ENCODE data around the gene TRMO. TPM values are rescaled to one million over a fixed set of nuclear protein-coding genes. Genes with fewer than 3 reads are reported as not detected.

The TRMO gene
- total RNA-seq, 1 experiment from 2014 or later, result 15.8 TPM

DNA sequence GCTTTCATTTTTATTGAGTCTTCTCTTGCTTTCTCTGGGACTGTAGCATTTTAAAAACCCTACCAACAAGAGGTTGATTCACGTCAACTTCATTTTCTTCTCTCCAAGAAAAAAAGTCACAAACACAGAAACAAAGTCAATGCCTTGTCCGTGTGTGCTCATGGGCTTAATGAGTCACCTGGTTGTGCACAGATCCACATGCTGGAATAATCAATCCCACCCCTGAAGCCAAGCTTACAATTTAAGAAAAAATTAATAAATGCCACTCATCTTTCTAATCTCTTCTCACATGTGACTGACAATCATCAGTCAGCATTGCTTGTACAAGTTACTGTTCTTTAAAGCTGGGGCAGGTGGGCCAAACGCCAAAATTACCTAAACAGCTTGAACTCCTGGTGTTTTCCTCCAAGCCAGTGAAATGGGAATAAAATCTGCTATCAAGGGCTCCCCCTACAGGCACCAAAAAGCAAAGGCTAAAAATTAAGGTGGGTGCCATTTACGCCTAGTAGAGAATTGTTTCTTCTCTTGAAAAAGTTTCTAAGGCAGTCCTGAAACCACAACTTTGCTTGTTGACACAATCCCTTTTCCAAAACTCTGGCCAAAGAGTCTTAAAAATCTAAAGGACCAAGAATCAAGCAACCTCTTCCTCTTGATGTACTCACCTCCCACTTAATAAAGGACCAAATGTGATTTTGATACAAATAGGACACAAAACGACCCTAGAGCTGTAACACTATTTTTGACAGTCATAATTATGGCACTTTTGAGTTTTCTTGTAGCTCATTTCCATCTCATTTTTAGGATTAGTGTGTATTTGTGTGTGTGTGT, 21.3 kb downstream of the TRMO start:
- CTCF ChIA-PET, result interaction anchor here (0.6 to 0.9 kb wide), 8 partner anchors 12 to 196 kb away, joined by 3 to 9 read pairs (median 3); no protein-coding TSS in a partner anchor

DNA sequence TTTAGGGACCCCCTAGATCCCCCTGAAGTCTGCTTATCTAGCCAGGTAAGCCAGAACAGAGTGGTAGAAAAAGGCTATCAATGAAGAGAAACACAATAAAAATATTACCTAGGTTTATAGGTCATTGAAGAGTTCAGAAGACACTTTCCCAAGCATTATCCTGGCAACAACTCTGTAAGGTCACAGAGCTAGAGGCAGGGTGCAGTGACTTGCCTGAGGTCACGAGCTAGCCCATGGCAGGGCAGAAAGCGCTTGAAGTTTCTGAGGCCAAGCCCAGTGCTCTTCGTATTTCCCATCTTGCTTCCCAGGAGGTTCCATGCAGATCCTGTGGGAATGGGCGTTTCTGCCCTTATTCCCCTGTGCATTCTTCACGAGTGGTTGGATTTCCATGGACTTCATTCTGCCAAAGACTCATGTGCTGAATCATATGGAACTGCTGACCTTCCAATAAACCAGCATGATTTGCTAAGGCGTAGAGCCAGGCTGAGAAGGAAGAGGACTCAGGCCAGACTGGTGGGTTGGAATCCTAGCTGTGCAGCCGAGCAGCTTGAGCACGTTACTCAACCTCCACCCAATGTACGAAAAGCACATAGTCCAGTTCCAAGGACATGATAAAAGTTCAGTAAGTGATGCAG, 22.1 kb downstream of the TRMO start:
- Histone ChIP-seq H2AFZ (no peak overlapping the region), H3K4me2 (no peak overlapping the region), H4K20me1 (ENCODE audit: insufficient read depth) (no peaks in the 10 kb centered on the region; the same call in 1 of the 2 replicates), H3K4me3 (no peak overlapping the region), H3K9me3 (ENCODE audit: insufficient read depth, low read depth) (no peaks in the 10 kb centered on the region), H3K27me3 (ENCODE audit: insufficient read depth, low read depth) (no peaks in the 10 kb centered on the region), H3K27ac (no peak overlapping the region), H3K9me2 (ENCODE audit: insufficient read depth) (no peaks in the 10 kb centered on the region), H3F3A (ENCODE audit: insufficient read depth, low read depth) (no peaks in the 10 kb centered on the region), H3K4me1 (replicated peaks; ENCODE audit: insufficient read depth) (no peaks in the 10 kb centered on the region), H3K36me3 (ENCODE audit: low read depth) (no peaks in the 10 kb centered on the region; the same call in 1 of the 2 replicates), H3K79me2 (ENCODE audit: low read depth) (no peaks in the 10 kb centered on the region)
- DNase-seq, result no peak
- BruUV-seq (replicated peaks), result no TSS peak
- TF ChIP-seq, protein P1, sequence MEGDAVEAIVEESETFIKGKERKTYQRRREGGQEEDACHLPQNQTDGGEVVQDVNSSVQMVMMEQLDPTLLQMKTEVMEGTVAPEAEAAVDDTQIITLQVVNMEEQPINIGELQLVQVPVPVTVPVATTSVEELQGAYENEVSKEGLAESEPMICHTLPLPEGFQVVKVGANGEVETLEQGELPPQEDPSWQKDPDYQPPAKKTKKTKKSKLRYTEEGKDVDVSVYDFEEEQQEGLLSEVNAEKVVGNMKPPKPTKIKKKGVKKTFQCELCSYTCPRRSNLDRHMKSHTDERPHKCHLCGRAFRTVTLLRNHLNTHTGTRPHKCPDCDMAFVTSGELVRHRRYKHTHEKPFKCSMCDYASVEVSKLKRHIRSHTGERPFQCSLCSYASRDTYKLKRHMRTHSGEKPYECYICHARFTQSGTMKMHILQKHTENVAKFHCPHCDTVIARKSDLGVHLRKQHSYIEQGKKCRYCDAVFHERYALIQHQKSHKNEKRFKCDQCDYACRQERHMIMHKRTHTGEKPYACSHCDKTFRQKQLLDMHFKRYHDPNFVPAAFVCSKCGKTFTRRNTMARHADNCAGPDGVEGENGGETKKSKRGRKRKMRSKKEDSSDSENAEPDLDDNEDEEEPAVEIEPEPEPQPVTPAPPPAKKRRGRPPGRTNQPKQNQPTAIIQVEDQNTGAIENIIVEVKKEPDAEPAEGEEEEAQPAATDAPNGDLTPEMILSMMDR (conservative IDR thresholded peaks at IDR 0.05), result no peak
- no peak for TF ChIP-seq EZH2 (IDR thresholded peaks at IDR 0.05; ENCODE audit: low read depth)
- intact Hi-C loops (cut with micrococcal nuclease; ENCODE audit: unreplicated experiment), result loop anchor here (5.0 kb wide), 1 partner anchor 98 kb away; no protein-coding TSS in a partner anchor
- POLR2A ChIA-PET (ENCODE audit: unreplicated experiment), result interaction anchor here (0.9 kb wide), 1 partner anchor 371 kb away, joined by 5 read pairs; no protein-coding TSS in a partner anchor
- CTCF ChIA-PET, result interaction anchor here (0.6 to 0.8 kb wide), 5 partner anchors 11 to 195 kb away, joined by 3 to 9 read pairs (median 3); no protein-coding TSS in a partner anchor

More for the DNA sequence above, 21.3 kb downstream of the TRMO start:
- Histone ChIP-seq H4K20me1 (ENCODE audit: insufficient read depth) (no peaks in the 10 kb centered on the region; the same call in 1 of the 2 replicates), H3K27ac (no peak overlapping the region), H3K4me1 (replicated peaks; ENCODE audit: insufficient read depth) (no peaks in the 10 kb centered on the region), H3K36me3 (ENCODE audit: low read depth) (no peaks in the 10 kb centered on the region; the same call in 1 of the 2 replicates), H3F3A (ENCODE audit: insufficient read depth, low read depth) (no peaks in the 10 kb centered on the region), H3K27me3 (ENCODE audit: insufficient read depth, low read depth) (no peaks in the 10 kb centered on the region), H3K9me3 (ENCODE audit: insufficient read depth, low read depth) (no peaks in the 10 kb centered on the region), H3K79me2 (ENCODE audit: low read depth) (no peaks in the 10 kb centered on the region), H2AFZ (no peak overlapping the region), H3K9me2 (ENCODE audit: insufficient read depth) (no peaks in the 10 kb centered on the region), H3K4me3 (no peak overlapping the region), H3K4me2 (no peak overlapping the region)
- intact Hi-C loops (cut with micrococcal nuclease; ENCODE audit: unreplicated experiment), result loop anchor here (1.0 to 5.0 kb wide), 3 partner anchors 99 to 191 kb away; no protein-coding TSS in a partner anchor
- POLR2A ChIA-PET (ENCODE audit: unreplicated experiment), result interaction anchor here (0.9 kb wide), 1 partner anchor 370 kb away, joined by 5 read pairs; no protein-coding TSS in a partner anchor
- no TSS peak for BruUV-seq (replicated peaks)
- DNase-seq, result peak in 1 of 2 experiments; percentile 43
- TF ChIP-seq, protein P1 (conservative IDR thresholded peaks at IDR 0.05), result peak; percentile 81
- TF ChIP-seq EZH2 (IDR thresholded peaks at IDR 0.05; ENCODE audit: low read depth), result no peak

DNA sequence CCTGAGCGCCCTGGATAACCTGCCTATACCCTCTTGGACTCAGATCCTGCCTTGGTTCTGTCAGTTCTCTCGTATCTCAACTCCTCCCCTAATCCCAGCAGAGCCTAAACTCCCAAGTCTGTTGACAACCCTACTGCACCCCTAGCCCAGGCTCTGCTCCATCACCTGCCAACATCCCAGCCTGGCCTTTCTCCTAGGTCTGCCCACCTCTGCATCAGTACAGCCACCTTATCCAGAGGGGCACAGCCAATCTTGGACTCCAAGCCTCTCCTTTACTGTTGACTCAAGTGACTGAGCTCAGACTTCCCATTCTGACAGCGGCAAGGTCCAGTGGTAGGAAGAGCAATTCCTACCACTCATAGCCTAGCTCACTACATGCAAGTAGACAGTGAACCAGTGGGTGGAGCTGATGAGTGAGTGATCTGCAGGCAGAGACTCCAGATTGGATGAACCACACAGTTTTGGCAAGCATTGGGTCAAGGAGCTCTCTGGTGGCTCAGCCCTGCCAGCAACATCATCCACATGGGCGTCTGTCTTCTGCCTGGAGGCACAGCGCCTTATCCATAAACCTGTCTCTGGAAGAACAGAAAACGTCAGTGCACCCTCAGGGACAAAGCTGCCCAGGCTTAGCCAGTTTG, 26.5 kb downstream of the TRMO start:
- TF ChIP-seq, protein P1 (conservative IDR thresholded peaks at IDR 0.05), result no peak; the same call in 1 of the 2 replicates
- TF ChIP-seq EZH2 (IDR thresholded peaks at IDR 0.05; ENCODE audit: low read depth), result no peak
- H3F3A ChIP-seq (ENCODE audit: insufficient read depth, low read depth), result 0 out of 2 replicates have a peak, but pooled peaks cover under 1% of the 10 kb centered on the region
- no peaks in the 10 kb centered on the region for H3K79me2 ChIP-seq (ENCODE audit: low read depth)
- H3K4me3 ChIP-seq, result no peak overlapping the region
- H3K9me3 ChIP-seq (ENCODE audit: insufficient read depth, low read depth), result no peaks in the 10 kb centered on the region
- no TSS peak for BruUV-seq (replicated peaks)
- no peaks in the 10 kb centered on the region for H3K27me3 ChIP-seq (ENCODE audit: insufficient read depth, low read depth)
- H4K20me1 ChIP-seq (ENCODE audit: insufficient read depth), result no peaks in the 10 kb centered on the region
- DNase-seq, result no peak
- H3K27ac ChIP-seq, result no peak overlapping the region
- H3K4me2 ChIP-seq, result no peak overlapping the region
- no peaks in the 10 kb centered on the region for H3K9me2 ChIP-seq (ENCODE audit: insufficient read depth)
- H3K4me1 ChIP-seq (replicated peaks; ENCODE audit: insufficient read depth), result no peaks in the 10 kb centered on the region
- ChIA-PET CTCF (no interaction called here), POLR2A (ENCODE audit: unreplicated experiment) (interaction anchor here (0.8 kb wide), 1 partner anchor 181 kb away, joined by 5 read pairs; no protein-coding TSS in a partner anchor)
- no peaks in the 10 kb centered on the region for H3K36me3 ChIP-seq (ENCODE audit: low read depth)
- intact Hi-C loops (cut with micrococcal nuclease; ENCODE audit: unreplicated experiment), result no loop called here
- H2AFZ ChIP-seq, result no peak overlapping the region

Measured in PC-9 (cell line).